HG02840 (cell line): ENCODE data around the gene PLA2G6.

Experiments used
- ATAC-seq: cut with Tn5 transposase; IDR thresholded peaks from one replicate; pipeline ENCODE4 v1.9.1; 2021; ENCODE audit warnings: mild to moderate bottlenecking, moderate library complexity, moderate number of reproducible peaks; ENCODE audit not compliant: unreplicated experiment, low FRiP score

The PLA2G6 gene

DNA sequence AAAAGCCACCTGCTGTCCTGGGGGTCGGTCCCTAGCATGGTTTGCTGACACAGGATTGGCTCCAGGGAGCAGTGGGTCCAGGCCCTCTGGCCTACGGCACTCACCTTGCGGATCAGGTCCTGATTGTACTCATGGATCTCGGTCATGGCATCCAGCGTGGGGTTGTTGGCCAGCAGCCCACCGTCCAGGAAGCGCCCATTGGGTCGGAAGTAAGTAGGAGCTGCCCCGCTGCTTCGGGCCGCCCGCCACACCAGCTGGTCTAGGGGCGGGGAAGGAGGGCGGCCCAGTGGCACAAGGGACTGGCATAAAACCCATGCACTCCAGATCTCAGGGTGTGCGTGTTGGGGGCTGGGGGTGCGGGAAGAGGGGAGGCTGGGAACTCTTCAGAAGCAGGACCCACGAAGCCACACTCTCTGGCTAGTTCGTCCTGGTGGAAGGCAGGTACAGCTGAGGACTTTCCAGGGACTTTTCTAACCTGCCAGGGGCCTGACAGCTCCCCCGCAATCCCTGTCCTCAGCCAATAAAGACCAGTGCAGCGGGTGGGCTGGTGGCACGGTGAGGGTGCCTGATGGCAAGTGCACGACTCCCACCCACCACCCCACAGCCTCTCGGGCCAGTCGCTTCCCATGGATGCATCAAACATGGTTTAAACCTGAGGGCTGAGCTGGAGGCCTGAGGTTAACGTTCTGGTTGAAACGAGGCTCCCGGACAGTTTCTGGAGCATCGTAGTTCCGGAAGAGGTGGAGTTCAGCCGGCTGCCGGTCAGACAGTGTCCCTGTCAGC is 66.0 kb downstream of the PLA2G6 start:
- no peak for ATAC-seq

GRCh38 chr22:38114484-38115398 is 66.9 kb downstream of the PLA2G6 start:
- ATAC-seq = no peak

DNA sequence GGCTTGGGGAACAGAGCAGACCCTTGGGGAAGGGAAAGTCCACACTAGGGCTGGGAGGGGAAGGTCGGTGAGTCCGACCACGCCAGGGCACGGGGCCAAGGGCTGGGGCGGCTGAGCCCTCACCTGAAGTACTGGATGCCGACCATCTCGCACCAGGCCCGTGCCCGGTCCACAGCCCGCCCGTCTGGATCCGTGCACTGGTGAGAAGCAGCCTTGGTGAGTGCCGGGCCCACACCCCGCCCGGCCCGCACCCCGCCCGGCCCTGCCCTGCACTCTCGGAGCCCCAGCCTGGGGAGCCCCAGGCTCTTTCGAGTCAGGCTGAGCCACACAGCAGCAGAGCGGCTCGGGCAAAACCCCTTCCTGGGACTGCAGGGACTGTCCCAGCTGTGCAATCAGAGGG is 69.2 kb downstream of the PLA2G6 start:
- no peak for ATAC-seq

GRCh38 chr22:38111925-38112355 is 69.7 kb downstream of the PLA2G6 start:
- ATAC-seq = no peak

DNA sequence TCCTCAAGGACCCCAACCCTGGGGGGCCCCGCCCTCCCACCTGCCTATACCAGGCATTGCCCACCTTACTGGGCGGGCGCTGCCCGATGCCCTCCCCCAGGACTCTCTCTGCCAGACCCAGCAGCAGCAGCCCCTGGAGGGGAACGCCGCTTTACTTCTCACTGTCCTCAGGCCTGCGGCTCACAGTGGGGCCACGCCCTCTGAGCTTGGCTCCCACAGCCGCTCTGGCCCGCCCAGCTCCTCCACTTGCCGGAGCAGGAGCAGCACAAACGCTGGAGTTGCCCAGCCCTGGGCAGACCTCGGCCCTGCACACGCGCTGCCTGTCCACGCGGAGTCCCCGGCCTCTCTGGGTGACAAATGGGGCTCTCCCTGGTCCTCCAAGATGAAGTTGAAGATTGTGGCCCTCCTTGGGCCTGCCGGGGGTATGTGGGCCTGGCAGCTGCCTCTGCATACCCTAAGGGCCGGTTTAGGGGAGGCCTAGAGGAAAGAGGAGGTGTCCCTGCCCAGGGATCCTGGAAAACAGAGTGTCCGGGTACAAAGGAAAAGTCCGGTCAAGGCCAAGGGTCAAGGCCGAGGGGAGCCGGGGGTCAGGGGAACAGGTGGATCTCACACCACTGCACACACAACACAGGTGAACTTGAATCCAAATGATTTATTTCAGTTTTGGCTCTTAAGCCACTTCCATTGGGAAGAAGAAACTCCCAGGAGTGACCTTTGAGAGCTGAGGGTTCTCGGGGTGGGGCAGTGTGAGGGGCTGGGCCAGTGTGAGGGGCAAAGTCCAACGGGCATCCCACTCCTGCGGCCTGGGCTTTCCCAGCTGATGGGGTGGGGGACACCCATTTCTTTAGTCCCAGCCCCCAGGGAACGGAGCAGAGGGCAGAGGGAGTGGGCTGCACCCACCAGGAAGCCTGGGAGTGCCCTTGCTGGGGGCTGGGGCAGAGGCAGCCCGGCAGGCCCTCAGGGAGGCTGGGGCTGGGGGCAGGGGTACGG is 70.5 kb downstream of the PLA2G6 start:
- no peak for ATAC-seq

DNA sequence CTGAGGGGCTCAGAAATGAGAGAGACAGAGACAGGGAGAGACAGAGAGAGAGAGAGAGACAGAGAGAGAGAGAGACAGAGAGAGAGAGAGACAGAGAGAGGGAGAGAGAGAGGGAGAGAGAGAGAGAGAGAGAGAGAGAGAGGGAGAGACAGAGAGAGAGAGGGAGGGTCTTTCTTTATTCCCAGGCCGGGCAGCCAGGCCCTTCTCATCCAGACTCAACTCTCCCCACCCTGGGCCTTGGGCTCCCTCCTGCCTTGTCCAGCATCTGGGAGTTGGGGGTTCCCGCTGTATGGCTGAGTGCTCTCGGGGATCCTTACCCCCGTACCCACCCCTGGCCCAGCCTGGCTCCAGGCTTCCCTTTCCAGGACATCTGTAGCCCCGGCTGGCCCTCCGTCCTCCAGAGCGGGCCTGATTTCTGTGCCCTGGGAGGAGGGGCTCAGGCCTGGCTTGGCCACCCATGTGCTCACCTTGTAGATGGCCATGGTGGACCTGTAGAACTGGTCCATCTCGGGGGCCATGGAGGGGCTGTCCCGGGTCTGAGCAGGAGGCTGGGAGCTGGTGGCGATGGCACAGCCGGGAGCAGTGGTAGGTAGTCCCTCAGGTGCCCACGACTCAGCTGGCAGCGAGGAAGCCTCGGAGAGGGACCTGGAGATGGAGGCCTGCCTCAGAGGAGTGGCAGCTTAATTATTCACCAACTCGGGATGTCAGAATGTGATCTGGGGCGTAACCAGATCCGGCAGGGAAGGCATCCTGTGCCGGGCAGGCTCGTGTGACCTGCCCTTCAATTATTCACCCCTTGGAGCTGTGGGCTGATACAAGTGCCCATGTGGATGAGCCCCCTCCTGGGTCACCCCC is 71.4 kb downstream of the PLA2G6 start, which contains the start of gene BAIAP2L2:
Gene BAIAP2L2, minus strand, starts transcription at position 677 of the 855 bp plus-strand sequence. Its CDS starts 159 bp downstream, at position 518.
- no peak for ATAC-seq

GRCh38 chr22:38109371-38110001 is 72.1 kb downstream of the PLA2G6 start:
- no peak for ATAC-seq

- no peak for ATAC-seq
These were observed 72.9 kb downstream of the PLA2G6 start for GRCh38 chr22:38108561-38109319.

GRCh38 chr22:38107692-38108515 is 73.7 kb downstream of the PLA2G6 start:
- ATAC-seq = no peak

DNA sequence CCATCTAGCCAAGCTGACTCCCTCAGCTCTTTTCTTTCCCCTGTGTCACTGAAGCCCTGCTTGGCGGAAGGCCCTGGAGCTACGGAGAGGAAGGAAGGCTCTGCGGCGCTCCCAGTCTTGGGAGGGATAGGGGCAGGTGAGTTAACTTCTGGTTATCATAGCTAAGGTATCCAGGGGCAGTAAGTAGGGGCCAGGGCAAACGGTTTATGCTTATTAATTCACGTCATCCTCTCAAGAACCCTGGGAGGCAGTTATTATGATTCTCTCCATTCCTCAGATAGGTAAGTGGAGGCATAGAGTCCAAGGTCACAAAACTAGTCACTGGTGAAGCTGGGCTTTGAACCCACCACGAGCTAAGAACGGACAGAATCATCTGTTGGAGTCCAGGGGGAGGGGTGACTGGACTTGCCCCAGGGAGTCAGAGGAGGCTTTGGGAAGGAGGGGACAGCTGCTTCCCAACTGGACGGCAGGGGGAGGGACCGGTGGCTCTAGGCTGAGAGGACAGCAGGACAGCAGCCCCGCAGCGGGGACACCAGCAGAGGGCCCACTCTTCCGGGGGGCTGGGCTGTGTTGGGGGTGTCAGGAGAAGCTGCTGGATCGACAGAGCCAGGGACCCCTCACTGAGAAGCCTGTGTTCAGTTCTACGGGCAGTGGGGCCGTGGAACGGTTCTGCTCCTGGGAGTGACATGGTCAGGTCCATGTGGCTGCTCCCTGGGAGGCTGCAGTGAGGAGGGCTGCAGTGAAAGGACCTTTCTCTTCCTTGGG is 74.6 kb downstream of the PLA2G6 start:
- ATAC-seq = no peak

DNA sequence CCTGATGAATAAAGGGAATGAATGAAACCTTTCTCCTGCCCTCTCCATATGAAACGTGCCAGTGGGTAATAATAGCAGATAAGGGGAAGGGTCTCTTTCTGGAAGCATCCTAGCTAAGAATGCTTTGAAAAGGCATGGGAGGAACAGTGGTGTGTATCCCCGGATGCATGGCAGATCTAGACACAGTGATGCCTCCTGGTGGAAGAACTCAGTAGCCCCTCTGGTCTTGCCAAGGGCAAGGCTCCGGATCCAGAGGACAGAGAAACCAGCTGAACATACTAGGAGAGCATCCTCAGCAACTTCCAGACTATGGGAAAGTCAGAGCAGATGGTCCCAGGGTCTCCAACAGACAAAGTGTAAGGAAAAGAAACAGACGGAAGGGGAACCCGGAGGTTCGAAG is 77.5 kb downstream of the PLA2G6 start:
- no peak for ATAC-seq

- no peak for ATAC-seq
These were observed 78.0 kb downstream of the PLA2G6 start for GRCh38 chr22:38103641-38104040.

DNA sequence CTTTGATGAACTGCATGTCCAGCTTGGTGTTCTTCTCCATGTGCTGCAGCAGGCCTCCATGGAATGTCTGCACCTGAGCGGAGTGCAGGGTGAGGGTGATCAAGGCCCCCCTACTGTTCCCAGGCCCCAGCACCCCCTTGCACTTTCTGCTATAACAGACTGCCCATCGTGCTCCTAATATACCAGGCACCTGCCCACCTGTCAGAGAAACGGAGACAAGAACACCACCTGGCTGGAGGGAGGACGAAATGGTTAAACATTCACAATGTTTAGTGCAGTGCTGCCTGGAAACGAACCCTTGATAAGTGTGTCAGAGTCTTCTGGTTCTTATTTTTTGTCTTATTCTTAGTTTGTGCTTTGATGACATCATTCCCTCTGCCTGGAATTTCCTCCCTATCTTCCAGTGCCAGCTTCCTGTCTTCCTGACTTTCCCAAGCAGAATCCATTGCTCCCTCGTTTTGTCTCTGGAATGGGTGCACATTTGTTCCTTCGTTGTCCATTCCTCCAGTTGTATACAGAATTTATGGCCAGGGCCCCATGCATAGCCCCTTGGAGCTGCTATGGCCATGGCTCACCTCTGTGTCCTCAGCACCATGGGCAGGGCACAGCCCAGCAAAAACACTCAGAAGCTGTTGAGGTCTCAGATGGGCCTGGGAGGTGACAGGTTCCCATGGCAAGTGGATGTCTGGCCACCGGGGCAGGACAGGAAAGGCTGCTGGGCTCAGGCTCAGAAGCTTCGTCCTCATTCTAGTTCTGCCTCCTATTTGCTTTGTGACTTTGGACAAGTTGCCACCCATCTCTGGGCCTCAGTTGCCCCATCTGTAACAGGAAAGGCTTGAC is 83.0 kb downstream of the PLA2G6 start:
- ATAC-seq = no peak

- no peak for ATAC-seq
These were observed 83.8 kb downstream of the PLA2G6 start for GRCh38 chr22:38097557-38098409.

DNA sequence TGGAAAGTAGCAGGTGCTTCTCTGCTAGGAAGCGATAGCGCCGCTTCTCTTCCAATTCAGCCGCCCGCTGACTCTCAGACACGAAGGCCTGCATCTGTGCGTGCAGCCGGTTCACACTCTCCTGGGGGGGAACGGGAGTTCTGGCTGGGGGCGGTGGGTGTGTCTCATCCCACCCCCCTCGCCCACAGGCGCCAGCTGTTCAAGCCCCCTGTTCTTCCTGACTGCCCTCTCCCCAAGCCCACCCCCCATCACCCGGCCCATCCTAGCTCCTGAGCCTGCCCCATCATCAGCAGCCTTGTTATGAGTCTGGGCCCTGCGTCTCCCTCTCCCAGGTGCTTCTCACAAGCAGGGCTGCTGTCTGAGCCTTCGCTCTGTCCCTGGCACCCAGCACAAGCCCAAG is 84.6 kb downstream of the PLA2G6 start:
- no peak for ATAC-seq
